Progenitor cell of endocrine pancreas (in vitro differentiated cells): ENCODE data around the gene GRIK1. TPM values are rescaled to one million over a fixed set of nuclear protein-coding genes. Genes with fewer than 3 reads are reported as not detected.

Experiments used
- DNase-seq: peaks from one replicate; pipeline ENCODE4 v3.0.0; 2021; ENCODE audit warnings: low spot score; ENCODE audit not compliant: unreplicated experiment
- H3K27ac Mint-ChIP-seq: 2 replicates; pipeline ENCODE4 v1.8.0; 2021; ENCODE audit warnings: mild to moderate bottlenecking, moderate library complexity, mixed read lengths
- H3K27me3 Mint-ChIP-seq: 2 replicates; pipeline ENCODE4 v1.8.0; 2021; ENCODE audit warnings: mixed read lengths
- H3K36me3 Mint-ChIP-seq: 2 replicates; pipeline ENCODE4 v1.8.0; 2022; ENCODE audit warnings: mixed read lengths; ENCODE audit not compliant: insufficient read depth
- H3K4me1 Mint-ChIP-seq: 2 replicates; pipeline ENCODE4 v1.8.0; 2021; ENCODE audit warnings: low read depth, mixed read lengths
- H3K4me3 Mint-ChIP-seq: 2 replicates; pipeline ENCODE4 v1.8.0; 2021; ENCODE audit warnings: low read depth, mild to moderate bottlenecking, moderate library complexity, mixed read lengths
- H3K9me3 Mint-ChIP-seq: 2 replicates; pipeline ENCODE4 v1.8.0; 2021; ENCODE audit warnings: low read depth, mixed read lengths
- CTCF ChIP-seq: fragments of 200-600 bp; sonication (generic); IDR thresholded peaks from one replicate; pipeline ENCODE4 v1.5.0; 2021; ENCODE audit warnings: antibody characterized with exemption, mild to moderate bottlenecking; ENCODE audit not compliant: unreplicated experiment
- total RNA-seq: library from RNA; stranded (reverse); gene quantifications from 2 replicates; pipeline ENCODE4 v1.2.1, GENCODE V29; 2021

The GRIK1 gene
- total RNA-seq, 1 donor from 2014 or later, result 0.26 TPM

- Mint-ChIP-seq H3K27me3 (no peaks in the 10 kb centered on the region), H3K36me3 (no peaks in the 10 kb centered on the region), H3K27ac (no peak overlapping the region), H3K4me3 (no peak overlapping the region), H3K4me1 (no peaks in the 10 kb centered on the region), H3K9me3 (no peaks in the 10 kb centered on the region)
- no peak for DNase-seq
- TF ChIP-seq CTCF, result no peak
Observed at GRCh38 chr21:29637553-29637952, 302.2 kb downstream of the GRIK1 start.

- Mint-ChIP-seq H3K27me3 (no peaks in the 10 kb centered on the region), H3K4me1 (no peaks in the 10 kb centered on the region), H3K9me3 (no peaks in the 10 kb centered on the region), H3K27ac (no peak overlapping the region), H3K4me3 (no peak overlapping the region), H3K36me3 (no peaks in the 10 kb centered on the region)
- DNase-seq, result no peak
- no peak for TF ChIP-seq CTCF
Observed at GRCh38 chr21:29637134-29637533, 302.7 kb downstream of the GRIK1 start.

GRCh38 chr21:29634418-29634817 lies 305.4 kb downstream of the GRIK1 start:
- H3K4me1 Mint-ChIP-seq, result no peaks in the 10 kb centered on the region
- TF ChIP-seq CTCF, result no peak
- H3K9me3 Mint-ChIP-seq, result no peaks in the 10 kb centered on the region
- H3K27ac Mint-ChIP-seq, result no peak overlapping the region
- DNase-seq, result no peak
- H3K4me3 Mint-ChIP-seq, result no peak overlapping the region
- H3K27me3 Mint-ChIP-seq, result no peaks in the 10 kb centered on the region
- no peaks in the 10 kb centered on the region for H3K36me3 Mint-ChIP-seq

GRCh38 chr21:29633756-29634155 lies 306.0 kb downstream of the GRIK1 start:
- Mint-ChIP-seq H3K9me3 (no peaks in the 10 kb centered on the region), H3K4me3 (no peak overlapping the region), H3K27ac (no peak overlapping the region), H3K36me3 (no peaks in the 10 kb centered on the region), H3K27me3 (no peaks in the 10 kb centered on the region), H3K4me1 (no peaks in the 10 kb centered on the region)
- no peak for TF ChIP-seq CTCF
- DNase-seq, result no peak

- Mint-ChIP-seq H3K9me3 (no peaks in the 10 kb centered on the region), H3K36me3 (no peaks in the 10 kb centered on the region), H3K4me3 (no peak overlapping the region), H3K27ac (no peak overlapping the region), H3K4me1 (no peaks in the 10 kb centered on the region), H3K27me3 (no peaks in the 10 kb centered on the region)
- TF ChIP-seq CTCF, result no peak
- DNase-seq, result no peak
Observed at GRCh38 chr21:29630441-29630840, 309.4 kb downstream of the GRIK1 start.
